NK-92 (cell line): ENCODE measurements around the gene KLHL13.
"Not testable (repeated sequence)": the region's sequence is repeated elsewhere in the genome, so short reads cannot be mapped to it uniquely, and the experiment has no call there.

Source experiments
- DNase-seq: peaks from one replicate; lab custom pipeline; 2025; ENCODE audit not compliant: unreplicated experiment; lab: John Stamatoyannopoulos, UW

Gene KLHL13

GRCh38 chrX:118074196-118074595, 42.4 kb downstream of the KLHL13 start:
- no peak for DNase-seq

GRCh38 chrX:118066867-118067515, 49.6 kb downstream of the KLHL13 start:
- no peak for DNase-seq

DNA sequence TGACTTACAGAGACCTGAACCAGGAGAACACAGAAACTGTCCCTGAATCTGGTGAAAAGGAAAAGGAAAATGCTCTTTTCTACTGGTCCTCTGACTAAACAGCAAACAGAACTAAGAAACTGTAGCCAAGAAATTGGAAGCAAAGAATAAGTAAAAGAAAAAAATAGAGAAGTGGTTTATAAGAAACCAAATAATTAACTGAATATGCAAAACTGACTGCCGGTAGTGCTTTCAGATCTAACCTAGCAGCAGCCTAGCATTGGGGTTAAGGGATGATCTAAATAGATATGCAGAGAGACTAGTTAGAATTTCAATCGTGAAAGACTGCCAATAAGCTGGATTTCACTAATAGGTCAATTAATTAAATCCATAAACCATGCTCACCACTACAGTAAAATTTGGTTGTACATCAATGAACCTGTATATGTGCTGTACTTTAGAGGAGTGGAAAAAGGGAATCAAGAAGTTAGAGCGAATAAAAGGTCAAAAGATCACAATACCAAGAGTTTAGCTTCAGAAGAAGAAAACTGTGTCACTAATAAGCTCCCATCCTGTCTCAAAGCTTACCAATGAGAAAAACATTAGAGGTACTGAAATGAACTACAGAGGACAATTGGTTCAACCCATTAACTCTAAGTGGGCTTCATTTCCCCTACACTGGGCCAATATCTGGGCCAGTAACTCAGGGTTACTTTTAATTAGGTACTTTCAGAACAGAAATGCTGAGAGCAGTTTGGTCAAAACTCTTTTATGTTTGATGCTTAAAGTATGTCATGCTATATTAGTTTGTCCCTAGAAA, 53.6 kb downstream of the KLHL13 start:
- no peak for DNase-seq

GRCh38 chrX:118062048-118062789, 54.4 kb downstream of the KLHL13 start:
- no peak for DNase-seq

DNA sequence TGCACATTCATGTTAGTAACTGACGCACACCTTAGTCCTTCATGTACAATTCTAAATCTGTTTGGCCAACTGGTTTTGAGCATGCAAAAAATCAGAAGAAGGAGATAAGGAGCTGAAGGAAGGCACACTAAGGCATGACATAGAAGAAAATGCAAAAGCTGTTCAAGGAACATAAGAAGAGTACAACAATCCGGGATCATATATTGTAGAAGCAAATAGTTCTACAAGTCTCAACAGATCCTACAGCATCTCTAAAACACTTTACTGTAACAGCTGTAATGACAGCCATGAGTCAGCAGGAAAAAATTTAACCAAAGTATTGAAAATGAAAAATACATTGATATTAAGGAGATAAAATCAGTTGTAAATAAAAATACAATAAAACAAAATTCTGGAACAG, 57.7 kb downstream of the KLHL13 start:
- DNase-seq = no peak

DNA sequence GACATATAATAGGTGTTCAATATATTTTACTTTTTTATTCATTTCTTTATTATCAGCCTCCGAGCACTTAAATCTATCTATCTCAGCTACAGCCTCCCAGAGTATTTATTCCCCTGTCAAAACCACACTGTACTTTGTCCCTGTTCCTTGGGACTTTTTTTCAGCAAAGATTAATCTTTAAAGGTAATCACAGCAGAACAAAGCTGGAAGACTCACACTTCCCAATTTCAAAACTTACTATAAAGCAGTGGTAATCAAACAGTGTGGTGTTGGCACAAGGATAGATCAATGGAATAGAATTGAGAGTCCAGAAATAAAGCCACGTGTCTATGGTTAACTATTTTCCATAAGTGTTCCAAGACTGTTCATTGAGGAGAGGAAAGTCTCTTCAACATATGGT, 59.7 kb downstream of the KLHL13 start:
- no peak for DNase-seq

GRCh38 chrX:118049713-118050112, 66.9 kb downstream of the KLHL13 start:
- no peak for DNase-seq

DNA sequence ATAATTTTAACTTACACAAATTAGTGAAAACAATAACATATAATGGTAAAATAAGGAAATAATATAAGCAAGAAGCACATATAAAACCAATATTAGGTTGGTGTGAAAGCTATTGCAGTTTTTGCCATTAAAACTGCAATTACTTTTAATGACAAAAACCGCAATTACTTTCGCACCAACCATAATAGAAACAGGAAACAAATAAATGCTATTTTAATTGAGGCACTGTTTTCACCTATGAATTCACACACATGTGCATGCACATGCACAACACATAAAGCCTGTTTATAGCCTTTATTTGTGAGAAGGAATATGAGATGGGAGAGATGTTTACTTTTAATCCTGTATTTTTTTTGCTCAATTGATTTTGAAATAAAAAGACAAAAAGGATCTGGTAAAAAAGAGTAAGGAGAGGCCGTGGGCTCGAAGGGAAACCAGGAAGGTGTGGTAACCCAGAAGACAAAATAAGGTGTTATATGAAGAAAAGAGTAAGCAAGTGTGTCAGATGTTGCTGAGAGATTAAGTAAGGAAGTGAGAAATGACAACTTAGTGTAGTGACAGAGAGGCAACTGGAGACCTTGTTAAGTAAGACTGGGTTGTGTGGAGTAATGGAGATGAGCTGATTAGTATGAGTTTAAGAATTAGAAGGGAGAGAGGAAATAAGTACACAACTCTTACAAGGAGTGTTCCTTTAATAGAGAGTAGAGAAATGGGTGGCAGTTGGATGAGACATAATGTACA, 69.0 kb downstream of the KLHL13 start:
- no peak for DNase-seq

DNA sequence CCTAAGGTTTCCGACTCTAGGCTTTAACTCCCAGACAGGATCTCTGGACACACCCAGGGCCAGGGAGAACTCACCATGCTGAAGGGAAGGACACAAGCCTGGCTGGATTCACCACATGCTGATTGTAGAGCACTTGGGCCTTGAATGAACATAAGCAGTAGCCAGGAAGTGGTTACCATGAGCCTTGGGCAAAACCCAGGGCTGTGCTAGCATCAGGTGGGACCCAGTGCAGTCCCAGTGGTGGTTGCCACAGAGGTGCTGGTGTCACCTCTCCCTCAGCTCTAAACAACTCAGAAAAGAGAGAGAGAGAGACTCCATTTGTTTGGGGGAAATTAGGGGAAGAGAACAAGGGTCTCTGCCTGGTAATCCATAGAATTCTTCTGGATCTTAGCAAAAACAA, 77.0 kb downstream of the KLHL13 start:
- no peak for DNase-seq

- DNase-seq = no peak
Observed at GRCh38 chrX:118038614-118039365, 77.8 kb downstream of the KLHL13 start.

GRCh38 chrX:118026631-118027030, 90.0 kb downstream of the KLHL13 start:
- no peak for DNase-seq

DNA sequence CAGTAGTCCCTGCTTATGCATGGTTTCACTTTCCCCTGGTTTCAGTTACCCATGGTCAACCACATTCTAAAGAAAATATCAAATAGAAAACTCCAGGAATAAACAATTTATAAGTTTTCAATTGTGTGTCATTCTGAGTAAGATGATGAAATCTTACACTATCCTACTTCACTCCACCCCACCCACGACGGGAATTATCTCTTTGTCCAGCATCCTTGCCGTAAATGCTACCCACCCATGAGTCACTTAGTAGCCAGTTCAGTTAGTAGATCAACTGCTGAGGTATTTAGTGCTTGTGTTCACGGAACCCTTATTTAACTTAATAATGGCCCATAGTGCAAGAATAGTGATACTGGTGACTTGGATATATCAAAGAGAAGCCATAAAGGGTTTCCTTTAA, 91.4 kb downstream of the KLHL13 start:
- DNase-seq = no peak

- no peak for DNase-seq
Observed at GRCh38 chrX:118024482-118024881, 92.1 kb downstream of the KLHL13 start.

DNA sequence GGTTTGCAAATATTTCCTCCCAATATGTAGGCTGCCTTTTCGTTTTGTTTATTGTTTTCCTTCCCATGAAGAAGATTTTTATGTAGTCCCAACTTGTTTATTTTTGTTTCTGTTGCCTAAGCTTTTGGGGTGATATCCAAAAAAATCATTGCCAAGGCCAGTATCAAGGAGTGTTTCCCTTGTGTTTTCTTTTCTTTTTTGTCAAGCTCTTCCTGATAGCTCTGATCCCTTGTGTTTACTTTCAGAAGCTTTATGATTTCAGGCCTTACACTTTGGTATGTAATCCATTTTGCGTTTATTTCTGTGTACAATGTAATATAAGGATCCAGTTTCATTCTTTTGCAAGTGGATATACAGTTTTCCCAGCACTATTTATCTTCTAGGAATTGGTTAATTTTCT, 93.9 kb downstream of the KLHL13 start:
- DNase-seq = no peak

DNA sequence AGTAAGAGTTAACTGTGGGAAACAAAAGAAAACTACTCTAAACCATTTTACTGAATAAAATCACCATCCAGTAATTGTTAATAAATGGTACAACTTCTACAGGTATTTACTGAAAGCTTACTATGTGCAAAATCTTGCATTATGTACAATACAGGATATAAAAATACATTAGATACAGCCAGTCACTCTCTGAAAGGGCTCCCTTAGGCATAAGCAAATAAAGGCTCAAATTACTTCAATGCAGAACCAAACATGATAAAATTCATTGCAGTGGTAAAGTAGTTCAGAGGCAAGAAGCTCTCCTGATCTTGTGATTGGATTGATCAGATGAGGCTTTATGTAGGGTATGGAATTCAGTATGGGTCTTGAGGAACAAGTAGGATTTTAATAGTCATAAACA, 100.2 kb downstream of the KLHL13 start:
- DNase-seq = no peak

DNA sequence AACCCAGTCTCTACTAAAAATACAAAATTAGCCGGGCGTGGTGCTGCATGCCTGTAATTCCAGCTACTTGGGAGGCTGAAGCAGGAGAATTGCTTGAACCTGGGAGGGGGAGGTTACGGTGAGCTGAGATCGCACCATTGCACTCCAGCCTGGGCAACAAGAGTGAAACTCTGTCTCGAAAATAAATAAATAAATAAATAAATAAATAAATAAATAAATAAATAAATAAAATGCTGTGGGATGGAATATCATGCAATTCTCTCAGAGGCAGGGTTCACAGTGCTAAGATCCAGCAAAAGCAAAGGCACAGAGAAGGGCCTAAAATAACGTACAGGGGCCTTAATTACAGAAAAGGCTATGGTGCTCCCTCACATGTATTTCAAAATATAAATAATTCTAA, 114.2 kb downstream of the KLHL13 start:
- DNase-seq = not testable (repeated sequence)

- DNase-seq = no peak
Observed at GRCh38 chrX:118000518-118000917, 116.1 kb downstream of the KLHL13 start.

GRCh38 chrX:117998171-117998570, 118.4 kb downstream of the KLHL13 start:
- DNase-seq = no peak

DNA sequence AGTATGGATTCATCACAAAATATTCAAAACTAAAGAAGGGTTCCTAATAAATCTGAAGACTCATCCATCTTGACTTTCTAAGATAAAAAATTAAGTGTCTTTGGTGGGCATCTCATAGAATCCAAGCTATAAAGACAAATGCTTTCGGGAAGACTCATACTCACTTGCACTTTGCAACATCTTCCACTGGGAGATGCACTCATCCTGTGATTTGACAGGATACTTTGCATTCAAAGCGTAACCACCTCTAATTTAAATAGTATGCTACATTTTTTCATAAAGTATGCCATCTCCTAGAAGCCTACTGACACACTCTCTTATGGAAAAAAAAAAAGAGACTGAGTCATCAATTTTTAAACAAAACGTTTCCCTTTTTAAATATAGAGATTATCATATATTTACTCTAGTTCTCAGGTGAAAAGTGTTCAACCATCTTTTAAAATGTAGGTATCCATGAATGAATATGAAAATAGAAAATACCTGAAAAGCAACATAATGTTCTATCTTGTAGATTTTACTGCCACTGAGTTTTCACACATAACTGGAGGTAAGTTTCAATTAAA, 119.6 kb downstream of the KLHL13 start:
- DNase-seq = no peak

- DNase-seq = no peak
Observed at GRCh38 chrX:117996408-117996807, 120.2 kb downstream of the KLHL13 start.
